NB4 (cell line): ENCODE results near the gene REEP3.

Experiments used
- MYC ChIP-seq: IDR thresholded peaks from 2 replicates; pipeline ENCODE4 v1.6.1; 2011; ENCODE audit warnings: low read depth, low read length
- POLR2A ChIP-seq: IDR thresholded peaks from 2 replicates; pipeline ENCODE4 v1.6.1; 2011; ENCODE audit warnings: mild to moderate bottlenecking; ENCODE audit not compliant: insufficient read length; ENCODE audit errors: extremely low read depth
- TF ChIP-seq, protein P1 (sequence below): IDR thresholded peaks from one replicate; pipeline ENCODE4 v1.5.1; 2012; ENCODE audit warnings: low read depth, low read length
- TF ChIP-seq, protein P2 (sequence below): IDR thresholded peaks from 2 replicates; pipeline ENCODE4 v1.6.1; 2011; ENCODE audit warnings: low read depth, low read length

- TF ChIP-seq POLR2A (no peak), MYC (no peak)
- TF ChIP-seq, protein P1, sequence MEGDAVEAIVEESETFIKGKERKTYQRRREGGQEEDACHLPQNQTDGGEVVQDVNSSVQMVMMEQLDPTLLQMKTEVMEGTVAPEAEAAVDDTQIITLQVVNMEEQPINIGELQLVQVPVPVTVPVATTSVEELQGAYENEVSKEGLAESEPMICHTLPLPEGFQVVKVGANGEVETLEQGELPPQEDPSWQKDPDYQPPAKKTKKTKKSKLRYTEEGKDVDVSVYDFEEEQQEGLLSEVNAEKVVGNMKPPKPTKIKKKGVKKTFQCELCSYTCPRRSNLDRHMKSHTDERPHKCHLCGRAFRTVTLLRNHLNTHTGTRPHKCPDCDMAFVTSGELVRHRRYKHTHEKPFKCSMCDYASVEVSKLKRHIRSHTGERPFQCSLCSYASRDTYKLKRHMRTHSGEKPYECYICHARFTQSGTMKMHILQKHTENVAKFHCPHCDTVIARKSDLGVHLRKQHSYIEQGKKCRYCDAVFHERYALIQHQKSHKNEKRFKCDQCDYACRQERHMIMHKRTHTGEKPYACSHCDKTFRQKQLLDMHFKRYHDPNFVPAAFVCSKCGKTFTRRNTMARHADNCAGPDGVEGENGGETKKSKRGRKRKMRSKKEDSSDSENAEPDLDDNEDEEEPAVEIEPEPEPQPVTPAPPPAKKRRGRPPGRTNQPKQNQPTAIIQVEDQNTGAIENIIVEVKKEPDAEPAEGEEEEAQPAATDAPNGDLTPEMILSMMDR, result no peak
- TF ChIP-seq, protein P2, sequence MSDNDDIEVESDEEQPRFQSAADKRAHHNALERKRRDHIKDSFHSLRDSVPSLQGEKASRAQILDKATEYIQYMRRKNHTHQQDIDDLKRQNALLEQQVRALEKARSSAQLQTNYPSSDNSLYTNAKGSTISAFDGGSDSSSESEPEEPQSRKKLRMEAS, result no peak
Measured at GRCh38 chr10:63585041-63585440, 63.8 kb downstream of the REEP3 start.
